Neuronal stem cell (in vitro differentiated cells): Measurements from ENCODE around the gene GCNA.

Source experiments
- DNase-seq: peaks from one replicate; pipeline ENCODE4 v3.0.0-alpha.2; 2013; ENCODE audit warnings: low spot score
- H2AFZ ChIP-seq: one replicate; pipeline ENCODE4 v1.6.1; 2013; ENCODE audit warnings: mild to moderate bottlenecking, low read length, inconsistent platforms
- H2AK5ac ChIP-seq: 2 replicates; pipeline ENCODE4 v1.6.1; 2013; ENCODE audit warnings: low read depth, mild to moderate bottlenecking, inconsistent platforms, low read length, moderate library complexity, mixed read lengths
- H2BK120ac ChIP-seq: 2 replicates; pipeline ENCODE4 v1.6.1; 2013; ENCODE audit warnings: low read depth, mild to moderate bottlenecking, inconsistent platforms, low read length, moderate library complexity, mixed read lengths
- H2BK12ac ChIP-seq: one replicate; pipeline ENCODE4 v1.6.1; 2013; ENCODE audit warnings: low read length, inconsistent platforms
- H2BK15ac ChIP-seq: 2 replicates; pipeline ENCODE4 v1.6.1; 2013; ENCODE audit warnings: mild to moderate bottlenecking, low read length, inconsistent platforms, mixed read lengths
- H2BK5ac ChIP-seq: one replicate; pipeline ENCODE4 v1.6.1; 2013; ENCODE audit warnings: inconsistent platforms, mild to moderate bottlenecking, low read length, moderate library complexity
- H3K14ac ChIP-seq: one replicate; pipeline ENCODE4 v1.6.1; 2013; ENCODE audit warnings: low read length, inconsistent platforms
- H3K18ac ChIP-seq: 2 replicates; pipeline ENCODE4 v1.6.1; 2013; ENCODE audit warnings: low read length, inconsistent platforms
- H3K23ac ChIP-seq: 2 replicates; pipeline ENCODE4 v1.6.1; 2013; ENCODE audit warnings: low read depth, mild to moderate bottlenecking, mixed read lengths, low read length, inconsistent platforms; ENCODE audit not compliant: poor library complexity
- H3K27ac ChIP-seq: replicated peaks from 3 replicates; pipeline ENCODE4 v1.5.1; 2013; ENCODE audit warnings: low read length, inconsistent platforms
- H3K27me3 ChIP-seq, 3 experiments: 2 replicates each; pipeline ENCODE4 v1.6.1; 2013; ENCODE audit warnings: low read length in 3 of 3, mild to moderate bottlenecking in 2 of 3, inconsistent platforms in 1 of 3, low read depth in 1 of 3, mixed read lengths in 1 of 3, moderate library complexity in 1 of 3; ENCODE audit not compliant: control insufficient read depth in 3 of 3, insufficient read depth in 3 of 3
- H3K36me3 ChIP-seq, 2 donors: replicated peaks in 1 of 2; 2 replicates each; pipeline ENCODE4 v1.6.1; 2013; ENCODE audit warnings: low read length in 2 of 2; ENCODE audit not compliant: control insufficient read depth in 2 of 2, insufficient read depth in 2 of 2
- H3K4ac ChIP-seq: 2 replicates; pipeline ENCODE4 v1.6.1; 2013; ENCODE audit warnings: inconsistent platforms, mild to moderate bottlenecking, low read length, moderate library complexity
- H3K4me1 ChIP-seq, 2 donors: 1 replicate in 1 of 2; 2 replicates in 1 of 2; pipeline ENCODE4 v1.6.1; 2013; ENCODE audit warnings: low read length in 2 of 2, low read depth in 1 of 2; ENCODE audit not compliant: control insufficient read depth in 2 of 2, insufficient read depth in 1 of 2
- H3K4me2 ChIP-seq: one replicate; pipeline ENCODE4 v1.6.1; 2013; ENCODE audit warnings: mild to moderate bottlenecking, low read length, inconsistent platforms; ENCODE audit not compliant: insufficient read depth, poor library complexity, severe bottlenecking
- H3K4me3 ChIP-seq, 2 donors: 2 replicates each; pipeline ENCODE4 v1.5.1; 2013; ENCODE audit warnings: low read length in 2 of 2, mild to moderate bottlenecking in 2 of 2, inconsistent platforms in 1 of 2, moderate library complexity in 1 of 2
- H3K79me1 ChIP-seq: one replicate; pipeline ENCODE4 v1.6.1; 2013; ENCODE audit warnings: low read depth, mild to moderate bottlenecking, inconsistent platforms, low read length, moderate library complexity
- H3K9ac ChIP-seq: one replicate; pipeline ENCODE4 v1.6.1; 2013; ENCODE audit warnings: mild to moderate bottlenecking, low read depth, low read length, inconsistent platforms; ENCODE audit not compliant: poor library complexity
- H3K9me3 ChIP-seq, 2 donors: replicated peaks in 1 of 2; 2 replicates each; pipeline versions ENCODE3 to v1.6.1; 2013; ENCODE audit warnings: low read length in 2 of 2, mild to moderate bottlenecking in 2 of 2, inconsistent platforms in 1 of 2, low read depth in 1 of 2, mixed read lengths in 1 of 2, moderate library complexity in 1 of 2; ENCODE audit not compliant: control insufficient read depth in 2 of 2, insufficient read depth in 1 of 2
- H4K8ac ChIP-seq: one replicate; pipeline ENCODE4 v1.6.1; 2013; ENCODE audit warnings: low read depth, mild to moderate bottlenecking, inconsistent platforms, low read length, moderate library complexity
- H4K91ac ChIP-seq: one replicate; pipeline ENCODE4 v1.6.1; 2013; ENCODE audit warnings: low read length, low read depth, mild to moderate bottlenecking, inconsistent platforms; ENCODE audit not compliant: poor library complexity
- WGBS, 2 donors: extraction: QIAGEN DNeasy Blood & Tissue Kit; methylation state at CpG; one replicate each; pipeline ENCODE4 v1.1.7; 2013; ENCODE audit warnings: missing lambda C conversion rate in 2 of 2, mixed read lengths in 1 of 2; ENCODE audit not compliant: insufficient read length in 2 of 2, insufficient replicate concordance in 1 of 2; ENCODE audit errors: extremely low coverage in 2 of 2; 5-methylcytosine and 5-hydroxymethylcytosine counted together

GCNA gene

DNA sequence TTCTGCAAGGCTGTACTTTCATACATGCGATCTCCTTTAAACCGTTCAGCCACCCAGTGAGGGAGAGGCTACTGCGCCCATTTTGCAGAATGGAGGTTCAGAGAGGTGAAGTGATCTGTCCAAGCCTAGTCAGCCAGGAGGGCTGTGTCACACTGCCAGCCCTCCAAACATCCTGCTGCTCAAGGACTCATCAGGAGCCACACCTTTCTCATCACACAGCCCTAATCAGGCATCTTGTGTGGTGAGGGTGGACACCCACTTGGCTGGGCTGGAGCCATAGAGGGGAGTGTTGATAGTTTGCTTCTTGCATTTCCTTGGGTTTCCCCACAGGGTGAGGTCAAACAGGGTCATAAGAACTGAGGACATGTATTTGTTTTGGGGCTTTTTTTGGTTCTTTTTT is 45.5 kb downstream of the GCNA start:
- H3K23ac ChIP-seq = no peak overlapping the region
- H3K4me2 ChIP-seq = no peak overlapping the region
- no peak overlapping the region for H2BK15ac ChIP-seq
- H2BK12ac ChIP-seq = no peak overlapping the region
- H3K9me3 ChIP-seq = no peaks in the 10 kb centered on the region
- no peaks in the 10 kb centered on the region for H3K4me1 ChIP-seq
- no peak overlapping the region for H3K14ac ChIP-seq
- H3K27ac ChIP-seq = no peak overlapping the region
- peaks cover 0 to 3% (median 0%) of the 10 kb centered on the region in 3 experiments for H3K27me3 ChIP-seq
- no peak overlapping the region for H3K9ac ChIP-seq
- no peak overlapping the region for H4K91ac ChIP-seq
- no peak overlapping the region for H2AK5ac ChIP-seq
- no peaks in the 10 kb centered on the region for H3K36me3 ChIP-seq
- WGBS, 2 donors = no CpG with 5 or more reads among the region's 3 CpGs
- H3K4ac ChIP-seq = no peak overlapping the region
- H2BK5ac ChIP-seq = no peak overlapping the region
- no peak overlapping the region for H3K18ac ChIP-seq
- DNase-seq = no peak
- no peak overlapping the region for H2BK120ac ChIP-seq
- no peak overlapping the region for H2AFZ ChIP-seq
- H3K79me1 ChIP-seq = no peaks in the 10 kb centered on the region
- H3K4me3 ChIP-seq = no peak overlapping the region
- no peak overlapping the region for H4K8ac ChIP-seq

DNA sequence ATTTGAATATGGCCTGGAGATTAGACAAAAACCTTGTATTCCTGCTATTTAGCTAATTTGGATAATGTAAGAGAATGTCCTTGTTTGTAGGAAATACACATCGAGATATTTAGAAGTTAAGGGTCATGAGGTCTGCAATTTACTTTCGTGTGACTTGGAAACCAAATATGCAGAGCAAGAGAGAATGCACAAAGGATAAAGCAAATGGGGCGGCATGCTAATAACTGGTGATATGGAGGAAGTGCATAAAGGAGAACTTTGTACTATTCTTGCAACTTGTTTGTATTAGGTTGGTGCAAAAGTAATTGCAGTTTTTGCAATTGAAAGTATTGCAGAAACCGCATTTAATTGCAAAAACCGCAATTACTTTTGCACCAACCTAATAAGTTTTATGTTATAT is 47.2 kb downstream of the GCNA start:
- DNase-seq = no peak
- no peak overlapping the region for H3K14ac ChIP-seq
- no peak overlapping the region for H2BK5ac ChIP-seq
- no peak overlapping the region for H2BK15ac ChIP-seq
- no peaks in the 10 kb centered on the region for H3K4me1 ChIP-seq
- no peaks in the 10 kb centered on the region for H3K27me3 ChIP-seq
- H2BK12ac ChIP-seq = no peak overlapping the region
- no peak overlapping the region for H2AFZ ChIP-seq
- H3K36me3 ChIP-seq = no peaks in the 10 kb centered on the region
- WGBS, 2 donors = no CpG with 5 or more reads among the region's 5 CpGs
- no peak overlapping the region for H3K18ac ChIP-seq
- no peaks in the 10 kb centered on the region for H3K9me3 ChIP-seq
- no peak overlapping the region for H3K23ac ChIP-seq
- H4K91ac ChIP-seq = no peak overlapping the region
- H3K4me3 ChIP-seq = no peak overlapping the region
- H3K9ac ChIP-seq = no peak overlapping the region
- no peak overlapping the region for H3K4ac ChIP-seq
- H2BK120ac ChIP-seq = no peak overlapping the region
- no peak overlapping the region for H3K27ac ChIP-seq
- no peaks in the 10 kb centered on the region for H3K79me1 ChIP-seq
- H4K8ac ChIP-seq = no peak overlapping the region
- H3K4me2 ChIP-seq = no peak overlapping the region
- H2AK5ac ChIP-seq = no peak overlapping the region

DNA sequence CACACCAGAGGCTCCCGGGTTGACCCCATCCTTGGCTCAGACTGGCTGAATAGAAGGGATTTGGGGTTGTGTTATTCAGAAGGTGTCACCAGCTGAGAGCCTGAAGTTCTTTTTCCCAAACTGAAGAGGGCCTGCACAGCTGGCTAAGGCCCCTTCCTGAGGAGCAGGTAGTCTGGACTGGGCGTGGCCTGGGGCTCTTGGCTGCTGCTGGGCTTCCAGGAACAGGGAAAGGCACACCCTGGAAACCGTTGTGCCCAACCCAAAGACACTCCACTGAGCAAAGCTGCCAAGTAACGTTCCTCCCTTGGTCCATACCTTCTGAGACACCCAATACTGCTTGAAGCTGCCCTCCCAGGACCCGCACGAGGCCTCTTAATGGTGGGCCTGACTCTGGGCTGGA is 48.3 kb downstream of the GCNA start:
- no peak overlapping the region for H3K4me2 ChIP-seq
- H2AFZ ChIP-seq = no peak overlapping the region
- no peak overlapping the region for H2BK15ac ChIP-seq

DNA sequence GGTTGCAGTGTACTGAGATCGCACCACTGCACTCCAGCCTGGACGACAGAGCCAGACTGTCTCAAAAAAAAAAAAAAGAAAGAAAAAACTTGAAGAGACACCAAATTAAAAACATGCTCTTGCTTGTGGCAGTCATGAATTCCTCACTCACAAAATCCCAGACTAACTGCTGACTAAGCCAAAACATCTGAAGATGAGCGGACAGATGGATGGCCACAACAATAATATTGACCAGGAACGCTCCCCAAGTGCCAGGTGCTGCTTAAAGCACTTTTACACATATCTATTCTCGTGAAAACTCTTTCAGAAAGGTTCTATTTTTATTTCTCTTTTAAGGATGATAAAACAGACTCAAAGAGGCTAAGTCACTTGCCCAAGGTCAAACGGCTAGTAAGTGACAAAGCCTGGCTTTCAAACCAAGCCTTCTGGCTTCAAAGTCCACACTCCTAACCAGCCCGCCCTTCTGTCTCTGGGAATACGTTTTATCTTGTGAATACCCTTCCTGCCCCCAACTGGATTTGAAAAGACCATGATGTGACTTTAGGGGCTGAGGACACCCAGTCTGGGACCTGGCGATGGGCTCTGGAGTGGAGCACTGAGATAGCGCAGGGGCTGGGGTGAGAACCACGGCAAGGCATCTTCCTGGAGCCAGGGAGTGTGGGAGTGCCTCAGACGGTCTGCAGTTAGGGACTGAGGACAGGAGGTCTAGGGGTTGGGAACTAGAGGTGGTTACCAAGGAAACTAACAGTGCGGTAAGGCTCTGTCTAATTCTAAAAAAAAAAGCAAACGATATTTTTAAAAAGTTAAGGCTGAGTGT is 49.6 kb downstream of the GCNA start:
- H2AFZ ChIP-seq = no peak overlapping the region
- no peak overlapping the region for H3K4me2 ChIP-seq
- no peak overlapping the region for H3K9ac ChIP-seq
- no peaks in the 10 kb centered on the region for H3K27me3 ChIP-seq
- H3K4me1 ChIP-seq = no peaks in the 10 kb centered on the region
- no peak overlapping the region for H4K91ac ChIP-seq
- H3K9me3 ChIP-seq = no peaks in the 10 kb centered on the region
- no peak for DNase-seq
- H3K23ac ChIP-seq = no peak overlapping the region
- no CpG with 5 or more reads among the region's 14 CpGs for WGBS, 2 donors
- no peak overlapping the region for H2BK5ac ChIP-seq
- H3K18ac ChIP-seq = no peak overlapping the region
- H2BK12ac ChIP-seq = no peak overlapping the region
- no peaks in the 10 kb centered on the region for H3K36me3 ChIP-seq
- H2AK5ac ChIP-seq = no peak overlapping the region
- H3K14ac ChIP-seq = no peak overlapping the region
- H3K27ac ChIP-seq = no peak overlapping the region
- H3K4me3 ChIP-seq = no peak overlapping the region
- H3K4ac ChIP-seq = no peak overlapping the region
- no peaks in the 10 kb centered on the region for H3K79me1 ChIP-seq
- H2BK15ac ChIP-seq = no peak overlapping the region
- no peak overlapping the region for H4K8ac ChIP-seq
- no peak overlapping the region for H2BK120ac ChIP-seq

More for the DNA sequence above, 48.3 kb downstream of the GCNA start:
- H3K27ac ChIP-seq = no peak overlapping the region
- H4K8ac ChIP-seq = no peak overlapping the region
- H3K23ac ChIP-seq = no peak overlapping the region
- no peaks in the 10 kb centered on the region for H3K79me1 ChIP-seq
- no peak overlapping the region for H4K91ac ChIP-seq
- H3K4me1 ChIP-seq = no peaks in the 10 kb centered on the region
- no peak overlapping the region for H3K9ac ChIP-seq
- no peaks in the 10 kb centered on the region for H3K9me3 ChIP-seq
- no peak overlapping the region for H3K18ac ChIP-seq
- no peak overlapping the region for H2BK12ac ChIP-seq
- DNase-seq = no peak
- H3K4me3 ChIP-seq = no peak overlapping the region
- H2AK5ac ChIP-seq = no peak overlapping the region
- H2BK120ac ChIP-seq = no peak overlapping the region
- WGBS, 2 donors = no CpG with 5 or more reads among the region's 6 CpGs
- H3K27me3 ChIP-seq = no peaks in the 10 kb centered on the region
- no peak overlapping the region for H2BK5ac ChIP-seq
- no peaks in the 10 kb centered on the region for H3K36me3 ChIP-seq
- no peak overlapping the region for H3K4ac ChIP-seq
- H3K14ac ChIP-seq = no peak overlapping the region
